Right lobe of liver (tissue), 6 donors: ENCODE results near the gene ITGAD. TPM values are rescaled to one million over a fixed set of nuclear protein-coding genes. Genes with fewer than 3 reads are reported as not detected.

Experiments
- ATAC-seq, 4 donors: fragments of 200-7000 bp; cut with Tn5 transposase; one replicate each; pipeline ENCODE4 v1.9.1; 2020; ENCODE audit warnings: mild to moderate bottlenecking in 4 of 4, moderate library complexity in 4 of 4
- DNase-seq, 3 donors: peaks; one replicate each; pipeline ENCODE4 v3.0.0-alpha.2; 2020
- H3K27ac ChIP-seq, 3 donors: fragments of 200-600 bp; one replicate each; pipeline ENCODE4 v1.8.0; 2022
- H3K27me3 ChIP-seq, 2 donors: fragments of 200-600 bp; one replicate each; pipeline ENCODE4 v1.8.0; 2022
- H3K36me3 ChIP-seq, 4 donors: fragments of 200-600 bp; sonication (generic) in 1 of 4; one replicate each; pipeline versions ENCODE4 v1.5.1 to v1.8.0; 2017 to 2022; ENCODE audit warnings: control low read depth in 1 of 4
- H3K4me1 ChIP-seq, 4 donors: fragments of 200-600 bp; sonication (generic) in 1 of 4; one replicate each; pipeline versions ENCODE4 v1.5.1 to v1.8.0; 2017 to 2022; ENCODE audit warnings: control low read depth in 1 of 4
- H3K4me3 ChIP-seq, 3 donors: fragments of 200-600 bp; one replicate each; pipeline ENCODE4 v1.8.0; 2022
- H3K9me3 ChIP-seq, 4 donors: fragments of 200-600 bp; sonication (generic) in 1 of 4; one replicate each; pipeline versions ENCODE4 v1.5.1 to v1.8.0; 2017 to 2022; ENCODE audit warnings: control low read depth in 1 of 4
- POLR2A ChIP-seq: fragments of 450-650 bp; IDR thresholded peaks from one replicate; pipeline ENCODE4 v1.6.1; 2017; ENCODE audit warnings: antibody characterized with exemption, mild to moderate bottlenecking
- WGBS: methylation state at CpG from one replicate; pipeline ENCODE4 v1.1.6; 2018; ENCODE audit warnings: low coverage, low lambda C conversion rate; ENCODE audit not compliant: insufficient coverage; ENCODE audit errors: missing lambda C conversion rate; 5-methylcytosine and 5-hydroxymethylcytosine counted together
- intact Hi-C, 2 donors: fragments of 100-400 bp; cut with DNase I; formaldehyde crosslinking; loops; one replicate each; pipeline versions ENCODE4 v1.11.2 to v1.14.1; 2022
- total RNA-seq, 6 experiments: library from RNA; depleted of rRNA in 2 of 6; stranded (reverse); fragments of >200 nt in 2 of 6; fragmentation: NEBNext Ultra II Directional in 3 of 6; extraction: Animal tissue kit (Norgen Biotek cat#: 25700) in 3 of 6; gene quantifications; one replicate each; pipeline versions ENCODE4 v1.1.0 to v1.2.4, GENCODE V29; 2016 to 2023
- TF ChIP-seq, protein P1 (sequence below), 4 donors: fragments of 200-600 bp in 3 of 4; fragments of 450-650 bp in 1 of 4; IDR thresholded peaks; one replicate each; pipeline versions ENCODE4 v1.5.1 to v1.8.0; 2016 to 2022; ENCODE audit warnings: antibody characterized with exemption in 4 of 4, mild to moderate bottlenecking in 2 of 4
- donor health status: DM: no; HTN: yes; CAD: no.
- donor health status: DM: no; HTN: no; CAD: no.
- donor health status: DM: no; HTN: no; CAD: no.
- donor health status: DM: no; HTN: yes; CAD: no.
- donor health status: DM: no; HTN: yes; CAD: no.

ITGAD gene
- total RNA-seq, 6 experiments from 2014 or later: 0.13 to 2.0 (median 0.69) TPM; not detected in 2

DNA sequence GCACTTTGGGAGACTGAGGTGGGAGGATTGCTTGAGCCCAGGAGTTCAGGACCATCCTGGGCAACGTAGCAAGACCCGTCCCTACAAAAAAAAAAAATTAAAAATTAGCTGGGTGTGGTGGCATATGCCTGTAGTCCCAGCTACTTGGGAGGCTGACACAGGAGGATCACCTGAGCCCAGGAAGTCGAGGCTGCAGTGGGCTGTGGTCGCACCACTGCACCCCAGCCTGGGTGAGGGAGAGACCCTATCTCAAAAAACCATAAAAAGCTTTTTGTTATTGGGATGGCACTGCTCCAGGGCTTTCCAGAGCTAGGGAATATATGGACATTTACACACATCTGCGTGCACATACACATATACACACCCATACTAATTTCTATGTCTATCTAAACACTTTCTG lies 58.1 kb downstream of the ITGAD start:
- H3K27ac ChIP-seq: no peak overlapping the region

DNA sequence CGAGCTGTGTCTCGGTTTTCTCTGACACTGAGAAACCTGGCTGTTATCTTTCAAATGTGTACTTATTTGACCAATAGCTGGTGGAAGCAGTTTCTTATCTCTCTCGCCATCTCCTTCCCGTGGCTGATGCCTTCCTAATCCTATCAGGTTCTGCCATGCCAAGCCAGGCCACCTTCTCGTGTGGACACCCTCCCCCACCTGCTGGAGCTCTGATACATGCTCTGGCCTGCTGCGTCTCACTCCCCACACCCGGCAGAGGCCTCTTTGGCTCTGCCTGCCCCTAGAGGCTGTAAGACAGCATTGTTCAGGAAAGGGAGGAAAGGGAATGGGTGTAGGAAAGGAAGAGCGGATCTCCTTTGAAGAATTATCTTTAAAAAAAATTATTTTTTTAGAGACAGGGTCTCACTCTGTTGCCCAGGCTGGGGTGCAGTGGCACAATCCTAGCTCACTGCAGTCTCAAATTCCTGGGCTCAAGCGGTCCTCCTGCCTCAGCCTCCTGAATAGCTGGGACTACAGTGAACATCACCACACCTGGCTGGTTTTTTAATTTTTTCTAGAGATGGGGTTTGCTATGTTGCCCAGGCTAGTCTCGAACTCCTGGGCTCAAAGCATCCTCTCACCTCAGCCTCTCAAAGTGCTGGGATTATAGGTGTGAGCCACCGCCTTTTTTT lies 58.7 kb downstream of the ITGAD start:
- DNase-seq (peak in 1 of 3 donors; percentile 59), ATAC-seq (peak; percentile 79 to 87 (median 85))
- Histone ChIP-seq H3K4me3 (no peak overlapping the region), H3K4me1 (peaks cover 0 to 38% (median 9%) of the 10 kb centered on the region in 4 donors), H3K36me3 (no peaks in the 10 kb centered on the region), H3K27ac (no peak overlapping the region), H3K27me3 (no peaks in the 10 kb centered on the region), H3K9me3 (no peaks in the 10 kb centered on the region)
- TF ChIP-seq POLR2A: no peak
- TF ChIP-seq, protein P1, sequence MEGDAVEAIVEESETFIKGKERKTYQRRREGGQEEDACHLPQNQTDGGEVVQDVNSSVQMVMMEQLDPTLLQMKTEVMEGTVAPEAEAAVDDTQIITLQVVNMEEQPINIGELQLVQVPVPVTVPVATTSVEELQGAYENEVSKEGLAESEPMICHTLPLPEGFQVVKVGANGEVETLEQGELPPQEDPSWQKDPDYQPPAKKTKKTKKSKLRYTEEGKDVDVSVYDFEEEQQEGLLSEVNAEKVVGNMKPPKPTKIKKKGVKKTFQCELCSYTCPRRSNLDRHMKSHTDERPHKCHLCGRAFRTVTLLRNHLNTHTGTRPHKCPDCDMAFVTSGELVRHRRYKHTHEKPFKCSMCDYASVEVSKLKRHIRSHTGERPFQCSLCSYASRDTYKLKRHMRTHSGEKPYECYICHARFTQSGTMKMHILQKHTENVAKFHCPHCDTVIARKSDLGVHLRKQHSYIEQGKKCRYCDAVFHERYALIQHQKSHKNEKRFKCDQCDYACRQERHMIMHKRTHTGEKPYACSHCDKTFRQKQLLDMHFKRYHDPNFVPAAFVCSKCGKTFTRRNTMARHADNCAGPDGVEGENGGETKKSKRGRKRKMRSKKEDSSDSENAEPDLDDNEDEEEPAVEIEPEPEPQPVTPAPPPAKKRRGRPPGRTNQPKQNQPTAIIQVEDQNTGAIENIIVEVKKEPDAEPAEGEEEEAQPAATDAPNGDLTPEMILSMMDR (IDR thresholded peaks at IDR 0.05): peak; percentile 41 to 46 (median 42)
- intact Hi-C loops: loop anchor here in 1 of 2 donors (10.0 kb wide), 1 partner anchor 267 kb away; the partner anchor contains the start of gene FUS
- 39% methylated on average over 8 of the region's 11 CpGs for WGBS

More for the DNA sequence above, 58.1 kb downstream of the ITGAD start:
- H3K36me3 ChIP-seq: no peaks in the 10 kb centered on the region
- peaks cover 0 to 33% (median 7%) of the 10 kb centered on the region in 4 donors for H3K4me1 ChIP-seq
- H3K9me3 ChIP-seq: no peaks in the 10 kb centered on the region
- no peak overlapping the region for H3K4me3 ChIP-seq
- no peaks in the 10 kb centered on the region for H3K27me3 ChIP-seq
- no peak for DNase-seq
- intact Hi-C loops: loop anchor here in 1 of 2 donors (10.0 kb wide), 1 partner anchor 266 kb away; the partner anchor contains the start of gene FUS
- TF ChIP-seq POLR2A: no peak
- TF ChIP-seq, protein P1 (IDR thresholded peaks at IDR 0.05): no peak
- no peak for ATAC-seq
- 76% methylated on average over 4 of the region's 5 CpGs for WGBS

DNA sequence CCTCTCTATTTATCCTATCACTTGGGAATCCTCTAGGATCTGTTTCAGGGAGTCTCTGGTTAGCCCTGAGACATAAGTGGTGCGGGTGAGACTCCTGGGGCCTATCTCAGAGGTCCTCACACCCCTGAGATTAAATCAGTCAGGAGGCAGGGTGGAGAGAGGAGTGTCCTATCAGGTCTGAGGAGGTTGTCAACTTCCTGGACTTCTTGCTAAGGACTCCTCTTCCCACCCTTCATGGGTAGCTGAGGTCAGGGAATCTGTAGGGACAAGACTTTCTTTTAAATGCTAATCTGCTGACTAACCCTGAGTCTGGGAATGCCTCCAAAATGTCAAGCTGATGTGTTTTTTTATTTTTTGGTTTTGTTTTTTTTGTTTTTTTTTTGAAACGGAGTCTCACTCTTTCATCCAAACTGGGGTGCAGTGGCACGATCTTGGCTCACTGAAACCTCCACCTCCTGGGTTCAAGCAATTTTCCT lies 59.5 kb downstream of the ITGAD start:
- H3K27ac ChIP-seq: peak overlapping the region in 2 of 3 donors; percentile 20 to 48
- intact Hi-C loops: loop anchor here in 1 of 2 donors (10.0 kb wide), 1 partner anchor 268 kb away; the partner anchor contains the start of gene FUS
- ATAC-seq (peak in 3 of 4 donors; percentile 4 to 46 (median 25)), DNase-seq (no peak)
- 47% methylated on average over 3 of the region's 3 CpGs for WGBS
- H3K4me3 ChIP-seq: no peak overlapping the region
- H3K27me3 ChIP-seq: no peaks in the 10 kb centered on the region
- TF ChIP-seq, protein P1 (IDR thresholded peaks at IDR 0.05): no peak
- TF ChIP-seq POLR2A: no peak
- H3K36me3 ChIP-seq: no peaks in the 10 kb centered on the region
- H3K4me1 ChIP-seq: peaks cover 0 to 47% (median 14%) of the 10 kb centered on the region in 4 donors
- no peaks in the 10 kb centered on the region for H3K9me3 ChIP-seq

DNA sequence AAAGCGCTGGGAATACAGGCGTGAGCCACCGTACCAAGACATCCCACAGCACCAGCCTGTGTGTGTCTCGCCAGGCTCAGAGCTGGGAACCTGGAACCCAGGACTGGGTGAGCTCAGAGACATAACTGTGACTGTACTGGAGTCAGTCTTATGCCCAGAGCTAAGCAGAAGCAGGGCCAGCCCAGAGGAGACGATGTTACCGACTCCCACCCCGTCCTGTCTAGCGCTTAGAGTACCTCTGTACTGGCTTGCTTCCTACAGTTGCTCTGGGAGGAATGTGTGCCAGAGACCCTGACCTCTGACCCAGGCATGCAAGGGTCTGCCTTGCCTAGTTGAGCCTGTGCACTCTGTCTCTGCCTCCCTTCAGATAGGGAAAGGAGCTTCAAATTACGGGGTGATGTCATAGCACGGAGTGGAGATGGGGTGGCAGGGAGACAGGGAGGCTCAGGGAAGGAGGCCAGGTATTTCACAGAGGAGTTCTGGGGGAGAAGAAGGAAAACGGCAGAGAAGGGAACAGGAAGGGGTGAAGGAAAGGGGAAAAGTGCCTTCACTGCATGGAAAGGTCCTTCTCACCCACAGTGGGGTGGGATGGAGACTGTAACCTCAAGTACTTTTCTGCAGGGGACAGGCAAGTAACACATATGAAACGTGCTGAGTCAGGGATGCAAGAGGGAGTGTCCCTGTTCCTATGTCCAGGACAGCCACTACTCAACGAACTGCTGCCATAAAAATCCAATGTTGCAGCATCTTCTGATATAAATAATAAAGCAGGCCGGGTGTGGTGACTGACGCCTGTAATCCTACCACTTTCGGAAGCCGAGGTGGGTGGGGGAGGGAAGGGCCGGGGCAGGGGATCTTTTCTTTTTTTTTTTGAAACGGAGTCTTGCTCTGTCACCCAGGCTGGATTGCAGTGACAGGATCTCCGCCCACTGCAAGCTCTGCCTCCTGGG lies 60.4 kb downstream of the ITGAD start:
- DNase-seq: no peak
- intact Hi-C loops: loop anchor here in 1 of 2 donors (10.0 kb wide), 1 partner anchor 269 kb away; the partner anchor contains the start of gene FUS
- peak in 3 of 4 donors; percentile 6 to 33 (median 10) for ATAC-seq
- H3K36me3 ChIP-seq: no peaks in the 10 kb centered on the region
- H3K9me3 ChIP-seq: no peaks in the 10 kb centered on the region
- H3K4me3 ChIP-seq: no peak overlapping the region
- TF ChIP-seq POLR2A: no peak
- TF ChIP-seq, protein P1 (IDR thresholded peaks at IDR 0.05): no peak
- WGBS: 30% methylated on average over 16 of the region's 20 CpGs
- H3K27ac ChIP-seq: peak overlapping the region in 1 of 3 donors; percentile 10
- H3K27me3 ChIP-seq: no peaks in the 10 kb centered on the region
- H3K4me1 ChIP-seq: peaks cover 0 to 51% (median 15%) of the 10 kb centered on the region in 4 donors
